T1000 (cell line): ENCODE data around the gene LAPTM4A.
"Not testable (repeated sequence)": the region's sequence is repeated elsewhere in the genome, so short reads cannot be mapped to it uniquely, and the experiment has no call there.

Experiments
- DNase-seq: peaks from one replicate; lab custom pipeline; 2025; ENCODE audit warnings: mixed read lengths; lab: John Stamatoyannopoulos, UW

LAPTM4A gene

GRCh38 chr2:20076757-20077156 lies 25.3 kb upstream of the LAPTM4A start:
- no peak for DNase-seq

DNA sequence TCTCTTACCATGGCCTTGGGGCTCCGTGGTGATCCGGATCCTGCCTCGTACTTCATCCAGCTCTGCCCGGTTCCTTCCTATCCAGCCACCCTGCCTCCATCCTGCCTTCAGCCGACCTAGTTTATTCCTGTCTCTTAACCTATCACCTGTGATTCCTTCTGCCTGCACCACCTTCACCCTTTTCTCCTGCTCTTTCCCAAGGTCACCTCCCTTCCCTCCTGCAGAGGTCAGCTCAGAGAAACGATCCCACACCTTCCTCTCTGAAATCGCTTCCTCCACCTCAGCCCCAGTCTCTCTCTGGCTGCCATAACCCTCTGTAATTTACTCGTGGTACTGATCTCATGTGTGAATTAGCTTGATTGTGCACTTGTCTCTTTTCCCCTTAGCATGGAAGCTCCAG lies 23.5 kb upstream of the LAPTM4A start:
- DNase-seq = no peak

GRCh38 chr2:20074046-20074648 lies 22.7 kb upstream of the LAPTM4A start:
- not testable (repeated sequence) for DNase-seq

GRCh38 chr2:20073460-20073859 lies 22.0 kb upstream of the LAPTM4A start:
- DNase-seq = no peak

DNA sequence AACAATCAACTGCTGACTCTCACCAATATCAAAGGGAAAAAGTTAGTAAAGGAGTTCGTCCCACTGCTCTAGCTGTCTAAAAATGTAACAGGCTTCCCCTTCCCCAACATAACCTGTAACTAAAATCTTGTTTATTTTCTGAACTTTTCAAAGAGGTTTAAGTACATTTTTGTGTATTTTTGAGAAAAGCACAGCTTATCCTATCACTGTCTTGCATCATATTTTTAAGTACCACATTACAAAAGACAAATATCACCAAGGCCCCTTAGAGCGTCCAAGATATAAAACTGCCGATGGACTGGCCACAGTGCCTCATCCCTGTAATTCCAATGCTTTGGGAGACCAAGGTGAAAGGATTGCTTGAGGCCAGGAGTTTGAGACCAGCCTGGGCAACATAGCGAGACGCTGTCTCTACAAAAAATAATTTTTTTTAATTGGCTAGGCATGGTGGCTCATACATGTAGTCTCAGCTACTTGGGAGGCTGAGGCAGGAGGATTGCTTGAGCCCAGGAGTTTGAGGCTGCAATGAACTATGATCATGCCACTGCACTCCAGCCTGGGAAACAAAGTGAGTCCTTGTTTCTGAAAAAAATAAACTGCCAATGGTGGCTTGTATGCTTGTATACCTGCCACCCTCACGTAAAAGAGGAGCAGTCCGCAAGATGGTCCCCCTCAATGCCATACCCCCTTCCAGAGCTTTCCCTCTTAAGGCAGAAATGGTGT lies 21.2 kb upstream of the LAPTM4A start:
- DNase-seq = no peak

DNA sequence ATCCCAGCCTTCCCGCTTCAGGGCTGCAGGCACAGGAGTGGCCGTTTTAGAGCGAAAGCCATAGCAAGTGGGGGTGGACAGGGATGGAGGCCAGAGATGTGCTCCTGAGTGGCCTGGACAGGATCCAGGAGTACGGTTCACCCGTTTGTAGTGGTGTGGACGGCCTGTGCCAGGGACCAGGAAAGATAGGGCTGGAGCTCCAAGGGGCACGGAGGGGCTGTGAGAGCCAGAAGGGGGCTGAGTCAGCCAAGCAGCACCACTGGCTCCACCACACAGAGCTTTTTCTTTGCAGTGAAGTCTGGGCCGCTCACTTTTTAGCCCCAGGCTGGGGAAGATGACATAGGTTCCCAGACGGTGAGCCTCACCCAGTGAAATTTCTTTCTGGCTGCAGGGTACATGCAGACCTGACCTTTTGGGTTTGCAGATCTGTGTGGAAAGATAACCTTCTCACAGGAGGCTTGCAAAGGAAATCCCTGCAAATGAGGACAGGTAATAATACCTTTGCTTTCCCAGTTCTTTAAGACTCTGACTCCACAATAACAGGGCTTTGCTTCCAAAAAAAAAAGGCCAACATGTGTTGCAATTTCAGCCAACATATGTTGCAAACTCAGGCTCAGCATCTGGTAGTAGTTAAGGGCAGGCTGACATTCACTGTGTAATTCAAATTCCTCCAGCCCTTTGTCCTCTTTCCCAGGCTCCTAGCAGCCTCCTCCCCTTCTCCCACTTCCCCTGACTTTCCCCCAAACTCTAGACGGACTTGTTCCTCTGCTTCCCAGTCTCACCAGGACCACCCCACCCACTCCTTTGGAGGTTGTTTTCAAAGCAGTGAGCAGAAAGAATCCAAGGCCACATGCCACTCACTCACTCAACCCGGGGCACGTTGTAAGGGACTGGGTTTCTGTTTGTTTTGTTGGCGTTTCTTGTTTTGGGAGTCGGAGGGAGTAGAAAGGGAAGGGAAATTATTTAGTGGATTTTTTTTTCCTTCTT lies 20.3 kb upstream of the LAPTM4A start:
- DNase-seq = peak; percentile 63

DNA sequence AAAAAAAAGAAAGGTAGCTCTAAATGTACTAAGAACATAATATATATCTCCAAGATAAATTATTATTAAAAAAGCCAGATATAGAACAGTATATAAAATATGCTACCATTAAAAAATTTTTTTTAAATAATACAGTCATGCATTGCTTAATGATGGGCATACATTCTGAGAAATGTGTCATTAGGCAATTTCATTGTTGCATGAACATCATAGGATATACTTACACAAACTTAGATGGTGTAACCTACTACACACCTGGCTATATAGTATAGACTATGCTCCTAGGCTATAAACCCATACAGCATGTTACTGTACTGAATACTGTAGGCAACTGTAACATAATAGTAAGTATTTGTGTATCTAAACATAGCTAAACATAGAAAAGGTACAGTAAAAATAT lies 18.3 kb upstream of the LAPTM4A start:
- no peak for DNase-seq

DNA sequence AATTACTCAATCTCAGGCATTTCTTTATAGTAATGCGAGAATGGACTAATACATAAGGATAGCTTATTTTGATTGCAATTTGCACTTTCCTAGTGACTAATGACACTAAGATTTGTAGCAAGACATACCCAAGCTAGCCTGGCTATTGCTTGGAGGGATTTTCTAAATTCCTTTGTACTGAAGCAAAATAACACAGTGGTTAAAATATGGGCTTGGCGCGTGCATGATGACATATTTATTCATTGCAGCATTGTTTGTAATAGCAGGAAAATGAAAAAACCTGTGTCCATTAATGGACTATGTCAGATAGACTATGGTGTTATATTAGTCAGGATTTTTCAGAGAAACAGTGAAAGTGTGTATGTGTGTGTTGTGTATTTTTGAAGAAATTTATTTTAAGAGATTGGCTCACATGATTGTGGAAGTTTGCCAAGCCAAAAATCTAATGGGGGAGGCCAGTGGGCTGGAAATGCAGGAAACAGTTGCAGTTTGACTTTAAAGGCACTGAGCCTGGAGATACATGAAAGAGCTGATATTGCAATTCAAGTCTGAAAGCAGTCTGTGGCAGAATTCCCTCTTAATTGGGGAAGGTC lies 16.7 kb upstream of the LAPTM4A start:
- no peak for DNase-seq

GRCh38 chr2:20065885-20066602 lies 14.6 kb upstream of the LAPTM4A start:
- DNase-seq = peak; percentile 62

DNA sequence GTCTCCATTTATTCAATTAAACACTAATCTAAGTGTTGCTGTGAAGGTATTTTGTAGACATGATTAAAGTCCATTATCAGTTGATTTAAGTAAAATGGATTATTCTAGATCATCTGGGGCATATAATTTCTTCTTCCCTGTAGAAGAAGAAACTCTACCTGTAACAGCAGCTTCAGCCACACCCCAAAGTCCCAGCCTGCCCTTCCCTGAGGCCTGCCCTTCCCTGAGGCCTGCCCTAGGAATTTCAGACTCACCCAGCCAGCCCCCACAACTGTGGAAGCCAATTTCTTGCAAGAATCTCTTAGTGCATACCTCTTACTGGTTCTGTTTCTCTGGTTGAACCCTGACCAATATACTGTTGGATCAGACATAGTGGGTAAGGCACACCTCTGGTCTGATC lies 13.4 kb upstream of the LAPTM4A start:
- no peak for DNase-seq

DNA sequence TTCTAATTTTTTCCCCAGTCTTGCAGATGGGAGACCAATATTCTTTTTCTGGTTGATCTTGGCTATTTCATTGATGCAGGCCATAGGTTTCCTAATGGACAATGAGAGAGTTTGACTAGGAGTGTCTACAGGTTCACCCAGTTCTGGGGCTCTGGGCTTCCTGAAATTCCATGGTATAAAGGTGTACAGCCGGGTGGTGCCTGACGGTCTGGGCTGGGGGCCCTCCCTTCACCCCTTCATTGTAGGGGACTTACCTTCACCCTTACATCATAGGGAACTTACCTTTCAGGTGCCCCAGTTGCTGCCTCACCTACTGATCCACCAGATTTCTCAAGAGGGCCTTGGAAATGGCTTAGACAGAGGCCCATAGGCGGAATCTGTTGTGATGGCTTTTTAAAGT lies 13.0 kb upstream of the LAPTM4A start:
- DNase-seq = no peak

DNA sequence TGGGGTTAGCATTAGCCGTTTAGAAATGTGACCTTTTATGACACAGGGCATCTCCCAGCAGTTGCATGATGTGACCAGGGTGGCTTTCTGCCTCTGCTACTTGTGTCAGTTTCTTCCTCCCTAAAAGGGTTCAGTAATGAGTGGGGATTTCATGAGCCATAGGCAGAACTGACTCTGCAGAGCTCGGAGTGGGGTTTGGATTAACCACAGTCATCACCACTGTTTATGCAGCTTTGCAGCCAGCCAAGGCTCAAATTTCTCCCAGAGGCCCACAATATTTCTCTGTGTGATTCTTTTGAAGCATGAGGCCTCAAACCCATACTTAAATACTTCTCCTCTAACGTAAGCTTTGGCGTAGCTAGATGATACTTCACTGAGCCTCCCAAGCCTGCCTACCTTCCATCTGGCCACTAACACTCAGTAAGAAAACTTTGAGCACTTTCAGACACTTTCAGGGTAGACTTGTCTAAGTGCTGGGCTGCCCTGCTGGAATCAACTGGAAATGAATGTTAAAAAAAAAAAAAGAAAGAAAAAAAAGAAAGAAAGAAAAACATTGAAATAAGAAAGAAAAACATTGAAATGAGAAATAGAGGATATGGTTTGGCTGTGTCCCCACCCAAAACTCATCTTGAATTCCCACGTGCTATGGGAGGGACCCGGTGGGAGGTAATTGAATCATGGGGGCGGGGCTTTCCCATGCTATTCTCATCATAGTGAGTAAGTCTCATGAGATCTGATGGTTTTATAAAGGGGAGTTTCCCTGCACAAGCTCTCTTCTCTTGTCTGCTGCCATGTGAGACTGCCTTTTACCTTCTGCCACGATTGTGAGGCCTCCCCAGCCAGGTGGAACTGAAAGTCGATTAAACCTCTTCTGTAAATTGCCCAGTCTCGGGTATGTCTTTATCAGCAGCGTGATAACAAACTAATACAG lies 11.5 kb upstream of the LAPTM4A start:
- peak; percentile 56 for DNase-seq

DNA sequence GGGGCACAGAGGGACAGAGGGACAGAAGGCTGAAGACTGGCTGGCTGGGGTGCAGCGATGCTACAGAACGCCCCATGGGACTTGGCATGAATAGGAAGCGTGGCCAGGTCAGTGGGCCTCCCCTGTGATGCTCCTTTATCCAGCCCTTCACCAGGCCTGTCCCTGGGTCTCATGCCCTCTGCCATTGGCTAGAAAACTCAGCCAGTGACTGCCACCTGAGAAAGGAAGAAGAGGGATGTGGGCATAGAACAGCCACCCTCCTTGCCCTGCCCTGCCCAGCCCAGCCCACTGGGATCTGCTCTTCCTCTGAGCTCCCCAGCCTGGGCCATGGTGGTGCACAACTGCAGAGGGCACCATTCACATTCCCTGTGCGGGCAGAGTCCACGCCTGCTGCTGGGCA lies 10.5 kb upstream of the LAPTM4A start:
- no peak for DNase-seq

DNA sequence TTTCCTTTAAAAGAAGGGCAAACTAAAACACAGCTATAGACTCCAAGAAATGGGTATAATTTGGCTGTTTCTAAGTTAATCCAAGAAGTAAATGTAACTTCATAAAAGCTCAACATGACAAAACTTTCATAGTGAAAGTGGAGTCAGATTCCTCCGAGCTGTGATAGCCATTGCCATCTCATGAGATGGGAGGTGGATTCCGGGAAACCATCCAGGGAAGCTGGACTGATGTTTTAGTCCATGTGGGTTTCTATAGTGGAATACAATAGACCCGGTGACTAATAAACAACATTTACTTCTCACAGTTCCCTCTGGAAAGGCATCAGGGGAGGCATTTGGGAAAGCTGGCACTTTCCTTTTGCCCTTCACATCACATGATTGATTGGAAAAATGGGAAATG lies 10.0 kb upstream of the LAPTM4A start:
- no peak for DNase-seq

GRCh38 chr2:20060106-20060505 lies 8.7 kb upstream of the LAPTM4A start:
- DNase-seq = no peak

- no peak for DNase-seq
Measured at GRCh38 chr2:20057268-20057667, 5.8 kb upstream of the LAPTM4A start.

DNA sequence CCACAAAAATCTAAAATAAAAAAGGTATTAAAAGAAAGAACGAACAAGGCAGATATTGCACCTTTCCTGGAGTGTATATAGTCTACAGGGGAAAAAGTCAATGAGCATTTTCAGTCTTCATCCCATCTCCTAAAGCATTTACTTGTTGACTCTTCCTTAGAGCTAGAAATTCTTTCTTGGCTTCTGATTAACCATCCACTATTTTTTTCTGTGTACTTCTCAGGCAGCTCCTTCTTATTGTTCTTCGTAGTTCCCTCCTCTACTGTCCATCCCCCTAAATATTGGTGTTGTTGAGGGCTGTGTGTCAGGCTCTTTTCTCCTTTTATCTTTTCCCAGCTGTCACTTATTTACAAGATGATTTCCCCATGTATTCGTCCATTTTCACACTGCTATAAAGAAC lies 3.5 kb upstream of the LAPTM4A start:
- DNase-seq = no peak

GRCh38 chr2:20054119-20054518 lies 2.7 kb upstream of the LAPTM4A start:
- DNase-seq = no peak

DNA sequence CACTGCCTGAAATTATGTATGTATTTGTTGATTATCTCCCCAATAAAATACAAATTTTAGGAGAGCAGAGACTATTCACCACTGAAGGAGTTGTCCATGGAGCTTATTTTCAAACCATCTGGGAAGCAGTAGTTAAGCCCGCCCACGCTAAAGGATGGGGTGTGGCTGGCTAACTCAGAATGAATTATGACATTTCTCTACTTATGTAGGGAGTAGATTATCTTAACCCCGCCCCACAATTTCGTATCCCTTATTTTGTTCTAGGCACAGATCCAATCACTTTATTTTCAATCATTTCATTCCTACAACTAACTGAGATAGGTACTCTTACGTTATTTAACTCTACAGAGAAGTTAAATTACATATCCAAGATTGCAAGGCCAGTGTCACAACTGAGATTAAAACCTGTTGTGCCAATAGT lies 1.4 kb upstream of the LAPTM4A start:
- no peak for DNase-seq

DNA sequence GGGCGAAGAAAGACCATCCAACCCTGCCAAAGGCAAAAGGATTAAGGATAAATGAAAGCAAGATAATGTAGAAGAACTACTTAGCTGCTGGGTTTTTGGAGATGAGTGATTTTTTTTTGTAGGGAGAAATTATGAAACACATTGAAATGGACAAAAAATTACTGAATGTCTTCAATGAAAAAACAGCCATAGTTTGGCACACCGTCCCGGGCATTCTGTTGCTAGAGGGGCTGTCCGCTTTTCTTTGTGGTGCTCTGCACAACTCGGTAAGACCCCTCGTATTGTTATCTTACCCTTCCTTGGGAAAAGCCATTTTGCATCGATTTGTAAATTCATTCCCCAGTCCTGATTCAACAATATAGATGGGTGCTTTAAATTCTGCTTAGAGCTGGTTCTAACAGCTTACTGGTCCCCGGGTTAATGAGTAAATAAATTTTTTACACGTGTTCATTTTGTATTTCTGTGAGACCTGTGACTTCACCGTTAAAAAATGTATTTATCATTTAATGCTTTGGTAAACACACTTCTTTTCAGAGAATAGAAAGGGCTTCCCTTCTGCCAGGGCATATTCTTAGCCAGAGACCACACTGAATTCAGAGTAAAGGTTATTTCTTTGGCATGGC lies 912 bp upstream of the LAPTM4A start:
- no peak for DNase-seq
